ENCODE measurements around the gene PLD5. TPM values are rescaled to one million over a fixed set of nuclear protein-coding genes. Genes with fewer than 3 reads are reported as not detected.
A peak's percentile ranks its signal among the peaks of the same experiment; 100 is the strongest.

The PLD5 gene
- total RNA-seq = not detected in 3 replicates
- long read RNA-seq = 0 reads

DNA sequence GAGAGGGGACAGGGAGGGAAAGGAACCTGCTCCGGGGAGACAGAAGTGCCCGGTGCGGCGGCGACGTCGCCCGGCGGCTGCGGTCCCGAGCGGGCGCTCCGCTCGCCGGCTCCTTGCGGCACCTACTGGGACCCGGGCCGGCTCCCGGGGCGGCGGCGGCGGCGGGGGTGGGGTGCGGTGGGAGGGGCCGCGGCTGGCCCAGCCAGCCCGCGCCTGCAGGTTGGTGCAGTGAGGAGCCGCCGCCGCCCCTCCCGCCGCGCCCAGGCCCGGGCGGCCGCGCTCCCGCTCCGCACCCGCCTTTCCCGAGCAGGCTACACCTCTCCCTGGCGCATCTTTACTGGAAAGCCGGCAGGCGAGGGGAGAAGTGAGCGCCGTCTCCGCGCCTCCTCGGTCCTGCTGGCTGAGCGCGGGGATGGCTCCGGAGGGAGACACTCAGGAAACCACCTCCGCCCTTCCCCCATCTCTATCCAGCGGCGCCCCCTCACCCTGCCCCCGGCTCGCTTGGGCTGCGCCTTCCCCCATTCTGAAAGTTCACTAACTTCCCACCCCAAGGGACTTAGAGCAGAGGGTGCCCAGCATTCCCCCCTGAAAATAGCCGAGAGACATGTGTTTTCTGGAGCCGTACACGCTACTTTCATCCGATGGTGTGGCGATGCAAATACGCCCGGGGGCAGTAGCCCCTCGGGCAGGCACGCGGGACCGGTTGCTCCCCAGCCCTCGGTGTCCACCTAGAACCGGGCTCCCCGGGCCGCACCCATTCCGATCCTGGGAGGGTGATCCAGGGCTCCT is at the start of gene PLD5:
Gene PLD5 (minus strand): TSS at position 127 of the 789 bp plus-strand sequence.
- H3K9me3 Mint-ChIP-seq (ENCODE audit: low read depth) = no peaks in the 10 kb centered on the region
- no peaks in the 10 kb centered on the region for H3K36me3 Mint-ChIP-seq (ENCODE audit: low read depth)
- no peak for DNase-seq (ENCODE audit: low spot score)
- peaks cover 62% of the 10 kb centered on the region for H3K27me3 Mint-ChIP-seq (ENCODE audit: low read depth)
- TF ChIP-seq, protein P1, sequence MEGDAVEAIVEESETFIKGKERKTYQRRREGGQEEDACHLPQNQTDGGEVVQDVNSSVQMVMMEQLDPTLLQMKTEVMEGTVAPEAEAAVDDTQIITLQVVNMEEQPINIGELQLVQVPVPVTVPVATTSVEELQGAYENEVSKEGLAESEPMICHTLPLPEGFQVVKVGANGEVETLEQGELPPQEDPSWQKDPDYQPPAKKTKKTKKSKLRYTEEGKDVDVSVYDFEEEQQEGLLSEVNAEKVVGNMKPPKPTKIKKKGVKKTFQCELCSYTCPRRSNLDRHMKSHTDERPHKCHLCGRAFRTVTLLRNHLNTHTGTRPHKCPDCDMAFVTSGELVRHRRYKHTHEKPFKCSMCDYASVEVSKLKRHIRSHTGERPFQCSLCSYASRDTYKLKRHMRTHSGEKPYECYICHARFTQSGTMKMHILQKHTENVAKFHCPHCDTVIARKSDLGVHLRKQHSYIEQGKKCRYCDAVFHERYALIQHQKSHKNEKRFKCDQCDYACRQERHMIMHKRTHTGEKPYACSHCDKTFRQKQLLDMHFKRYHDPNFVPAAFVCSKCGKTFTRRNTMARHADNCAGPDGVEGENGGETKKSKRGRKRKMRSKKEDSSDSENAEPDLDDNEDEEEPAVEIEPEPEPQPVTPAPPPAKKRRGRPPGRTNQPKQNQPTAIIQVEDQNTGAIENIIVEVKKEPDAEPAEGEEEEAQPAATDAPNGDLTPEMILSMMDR (IDR thresholded peaks at IDR 0.05) = no peak
- H3K4me1 Mint-ChIP-seq (ENCODE audit: low read depth) = peaks cover 12% of the 10 kb centered on the region
- H3K4me3 Mint-ChIP-seq (ENCODE audit: unreplicated experiment) = peak within 1 kb of the TSS; percentile 64
- no peak within 1 kb of the TSS for H3K27ac Mint-ChIP-seq (ENCODE audit: unreplicated experiment)

DNA sequence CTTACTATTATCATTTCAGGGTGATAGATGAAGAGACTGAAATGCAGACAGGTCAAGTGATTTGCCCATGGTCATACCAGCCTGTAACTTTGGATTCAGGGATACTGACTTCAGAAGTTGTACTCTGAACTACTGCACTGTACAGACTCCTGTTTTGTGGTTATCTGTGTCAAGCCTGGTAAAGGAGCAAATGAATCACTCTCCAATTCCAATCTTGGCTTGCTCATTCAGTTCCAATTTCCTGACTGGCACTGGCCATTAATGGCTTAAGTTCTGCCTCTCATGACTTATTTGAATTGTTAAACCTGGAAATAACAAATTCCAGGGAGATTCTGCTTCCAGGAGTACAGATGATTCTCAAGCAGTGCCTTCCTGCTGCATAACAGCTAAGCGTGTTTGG is 45.4 kb upstream of the PLD5 start:
- TF ChIP-seq, protein P1 (IDR thresholded peaks at IDR 0.05) = no peak
- Mint-ChIP-seq H3K36me3 (ENCODE audit: low read depth) (no peaks in the 10 kb centered on the region), H3K9me3 (ENCODE audit: low read depth) (peaks cover 8% of the 10 kb centered on the region), H3K4me1 (ENCODE audit: low read depth) (no peaks in the 10 kb centered on the region), H3K27ac (ENCODE audit: unreplicated experiment) (no peak overlapping the region), H3K4me3 (ENCODE audit: unreplicated experiment) (no peak overlapping the region), H3K27me3 (ENCODE audit: low read depth) (no peaks in the 10 kb centered on the region)
- DNase-seq (ENCODE audit: low spot score) = no peak

DNA sequence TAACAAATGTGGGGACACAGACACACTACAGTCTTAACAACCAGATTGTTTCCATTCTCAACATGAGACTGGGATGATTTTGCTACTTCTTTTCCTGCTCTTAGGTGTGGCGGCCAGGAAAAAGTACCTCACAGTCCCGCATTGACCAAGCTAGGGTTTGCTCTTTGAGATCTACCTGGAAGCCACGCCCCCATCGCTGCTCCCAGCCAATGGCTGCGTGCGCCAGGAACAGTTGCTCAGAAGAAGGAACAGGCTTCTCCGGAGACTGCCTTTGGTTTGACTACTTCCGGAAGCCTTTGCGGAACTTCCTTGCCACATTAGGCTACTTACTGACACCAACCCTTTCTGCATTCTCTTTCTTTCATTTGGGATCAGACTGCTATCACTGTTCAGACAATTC is 44.2 kb upstream of the PLD5 start:
- TF ChIP-seq, protein P1 (IDR thresholded peaks at IDR 0.05) = no peak
- Mint-ChIP-seq H3K36me3 (ENCODE audit: low read depth) (no peaks in the 10 kb centered on the region), H3K4me1 (ENCODE audit: low read depth) (no peaks in the 10 kb centered on the region), H3K27me3 (ENCODE audit: low read depth) (no peaks in the 10 kb centered on the region), H3K4me3 (ENCODE audit: unreplicated experiment) (no peak overlapping the region), H3K9me3 (ENCODE audit: low read depth) (peaks cover 8% of the 10 kb centered on the region), H3K27ac (ENCODE audit: unreplicated experiment) (no peak overlapping the region)
- DNase-seq (ENCODE audit: low spot score) = no peak

DNA sequence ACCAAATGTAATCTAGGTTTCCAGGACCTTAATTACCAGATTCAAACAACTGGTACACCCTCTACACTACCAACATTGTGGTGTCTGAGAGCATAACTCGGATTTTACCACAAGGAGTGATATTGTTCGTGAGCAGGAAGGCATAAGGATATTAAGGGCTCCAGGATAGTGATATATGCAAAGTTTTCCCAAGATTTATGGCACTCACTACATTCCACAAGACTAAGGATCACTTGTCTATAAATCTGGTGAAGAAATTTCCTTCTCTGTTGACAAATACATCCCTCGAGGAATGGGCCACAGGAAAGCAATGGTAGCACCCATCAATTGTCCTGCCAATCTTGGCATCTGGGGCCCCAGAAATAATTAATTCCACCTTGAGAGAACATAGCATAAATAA is 43.1 kb upstream of the PLD5 start:
- peaks cover 8% of the 10 kb centered on the region for H3K9me3 Mint-ChIP-seq (ENCODE audit: low read depth)
- TF ChIP-seq, protein P1 (IDR thresholded peaks at IDR 0.05) = no peak
- H3K36me3 Mint-ChIP-seq (ENCODE audit: low read depth) = no peaks in the 10 kb centered on the region
- H3K27me3 Mint-ChIP-seq (ENCODE audit: low read depth) = no peaks in the 10 kb centered on the region
- no peak for DNase-seq (ENCODE audit: low spot score)
- H3K27ac Mint-ChIP-seq (ENCODE audit: unreplicated experiment) = no peak overlapping the region
- H3K4me3 Mint-ChIP-seq (ENCODE audit: unreplicated experiment) = no peak overlapping the region
- no peaks in the 10 kb centered on the region for H3K4me1 Mint-ChIP-seq (ENCODE audit: low read depth)

DNA sequence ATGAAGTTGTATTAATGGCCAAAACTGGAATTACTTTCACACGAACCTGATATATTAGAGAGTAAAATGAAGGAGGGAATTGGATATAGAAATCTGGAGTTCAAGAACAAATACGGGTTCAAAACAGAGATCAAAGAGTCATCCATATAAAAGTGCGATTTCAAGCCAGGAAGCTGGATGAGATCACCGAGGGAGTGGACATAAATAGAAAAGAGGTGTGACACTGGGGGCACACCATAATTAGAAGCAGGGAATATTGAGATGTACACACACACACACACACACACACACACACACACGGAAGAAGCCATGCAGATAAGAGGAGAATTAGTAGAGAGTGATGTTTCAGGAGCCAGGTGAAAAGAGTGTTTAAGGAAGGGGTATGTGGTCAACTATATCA is 32.3 kb upstream of the PLD5 start:
- Mint-ChIP-seq H3K36me3 (ENCODE audit: low read depth) (no peaks in the 10 kb centered on the region), H3K4me1 (ENCODE audit: low read depth) (no peaks in the 10 kb centered on the region), H3K27me3 (ENCODE audit: low read depth) (no peaks in the 10 kb centered on the region), H3K9me3 (ENCODE audit: low read depth) (no peaks in the 10 kb centered on the region), H3K4me3 (ENCODE audit: unreplicated experiment) (no peak overlapping the region), H3K27ac (ENCODE audit: unreplicated experiment) (no peak overlapping the region)
- DNase-seq (ENCODE audit: low spot score) = no peak
- TF ChIP-seq, protein P1 (IDR thresholded peaks at IDR 0.05) = no peak
